ENCODE data around the gene RNU6-1. TPM values are rescaled to one million over a fixed set of nuclear protein-coding genes. Genes with fewer than 3 reads are reported as not detected.

Gene RNU6-1
- total RNA-seq, 4 donors from 2014 or later, result not detected

GRCh38 chr15:67850994-67851571 lies 11.2 kb upstream of the RNU6-1 start:
- Histone ChIP-seq H3K27ac (no peak overlapping the region), H3K4me3 (no peak overlapping the region), H3K36me3 (no peaks in the 10 kb centered on the region), H3K27me3 (no peaks in the 10 kb centered on the region), H3K9me3 (no peaks in the 10 kb centered on the region), H3K4me1 (no peaks in the 10 kb centered on the region)
- WGBS, result 62% methylated on average over 4 of the region's 4 CpGs
- peak in 1 of 2 donors; percentile 20 for DNase-seq (ENCODE audit: low spot score in 2 of 2)
- TF ChIP-seq EP300 (IDR thresholded peaks at IDR 0.05), result no peak
- no peak for TF ChIP-seq POLR2A (IDR thresholded peaks at IDR 0.05)
- TF ChIP-seq POLR2AphosphoS5 (IDR thresholded peaks at IDR 0.05), result no peak
- TF ChIP-seq CTCF (IDR thresholded peaks at IDR 0.05), result no peak

DNA sequence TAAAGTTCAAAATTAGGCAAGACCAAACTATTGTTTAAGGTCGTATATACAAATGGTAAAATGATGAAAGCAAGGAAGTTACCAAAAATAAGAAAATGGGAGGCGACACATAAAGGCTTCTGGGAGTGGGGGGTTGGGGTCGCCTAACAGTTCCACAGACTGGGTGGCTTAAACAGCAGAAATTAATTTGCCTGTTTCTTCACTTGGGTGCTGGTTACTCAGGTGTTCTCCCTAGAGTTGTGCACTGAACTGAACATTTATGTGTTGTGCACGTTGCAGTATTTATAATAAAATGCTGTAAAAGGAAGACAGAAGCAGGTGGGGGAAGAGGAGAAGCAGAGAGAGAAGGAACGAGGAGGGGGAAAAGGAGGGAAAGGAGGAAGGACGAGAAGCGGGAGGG lies 10.5 kb upstream of the RNU6-1 start:
- TF ChIP-seq POLR2A (IDR thresholded peaks at IDR 0.05) (no peak), POLR2AphosphoS5 (IDR thresholded peaks at IDR 0.05) (no peak), EP300 (IDR thresholded peaks at IDR 0.05) (no peak), CTCF (IDR thresholded peaks at IDR 0.05) (no peak)
- no peak for DNase-seq (ENCODE audit: low spot score in 2 of 2)
- no peak overlapping the region for H3K4me3 ChIP-seq
- 67% methylated on average over 7 of the region's 7 CpGs for WGBS
- no peaks in the 10 kb centered on the region for H3K9me3 ChIP-seq
- no peaks in the 10 kb centered on the region for H3K4me1 ChIP-seq
- H3K27me3 ChIP-seq, result no peaks in the 10 kb centered on the region
- no peak overlapping the region for H3K27ac ChIP-seq
- H3K36me3 ChIP-seq, result no peaks in the 10 kb centered on the region

DNA sequence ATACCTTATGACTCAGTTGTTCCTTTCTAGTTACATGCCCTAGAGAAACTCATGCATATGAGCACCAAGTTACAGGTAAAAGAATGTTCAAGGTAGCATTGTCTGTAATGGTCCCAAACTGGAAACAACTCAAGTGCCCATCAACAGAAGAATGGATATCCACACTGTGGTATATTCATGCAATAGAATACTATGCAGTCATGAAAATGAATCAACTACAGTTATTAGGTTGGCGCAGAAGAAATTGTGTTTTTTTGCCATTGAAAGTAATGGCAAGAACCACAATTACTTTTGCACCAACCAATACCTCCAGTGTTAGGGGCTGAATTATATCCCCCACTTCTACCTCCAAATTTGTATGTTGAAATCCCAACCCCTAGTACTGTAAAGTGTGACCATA lies 9.7 kb upstream of the RNU6-1 start:
- Histone ChIP-seq H3K36me3 (no peaks in the 10 kb centered on the region), H3K27ac (no peak overlapping the region), H3K9me3 (no peaks in the 10 kb centered on the region), H3K4me1 (no peaks in the 10 kb centered on the region), H3K4me3 (no peak overlapping the region), H3K27me3 (no peaks in the 10 kb centered on the region)
- DNase-seq (ENCODE audit: low spot score in 2 of 2), result no peak
- 90% methylated on average over 1 of the region's 1 CpG for WGBS
- TF ChIP-seq POLR2AphosphoS5 (IDR thresholded peaks at IDR 0.05) (no peak), POLR2A (IDR thresholded peaks at IDR 0.05) (no peak), EP300 (IDR thresholded peaks at IDR 0.05) (no peak), CTCF (IDR thresholded peaks at IDR 0.05) (no peak)

- WGBS, result 86% methylated on average over 5 of the region's 5 CpGs
- DNase-seq (ENCODE audit: low spot score in 2 of 2), result no peak
These were observed 6.1 kb upstream of the RNU6-1 start for GRCh38 chr15:67845974-67846373.

More at GRCh38 chr15:67845974-67846373, 6.1 kb upstream of the RNU6-1 start:
- TF ChIP-seq CTCF (IDR thresholded peaks at IDR 0.05) (no peak), EP300 (IDR thresholded peaks at IDR 0.05) (no peak), POLR2AphosphoS5 (IDR thresholded peaks at IDR 0.05) (no peak), POLR2A (IDR thresholded peaks at IDR 0.05) (no peak)
- no peaks in the 10 kb centered on the region for H3K27me3 ChIP-seq
- H3K36me3 ChIP-seq, result no peaks in the 10 kb centered on the region
- H3K27ac ChIP-seq, result no peak overlapping the region
- peaks cover 7% of the 10 kb centered on the region for H3K4me1 ChIP-seq
- H3K9me3 ChIP-seq, result no peaks in the 10 kb centered on the region
- H3K4me3 ChIP-seq, result no peak overlapping the region

Data from suprapubic skin (tissue), 4 donors.